HG02678 (cell line): ENCODE results near the gene ZDHHC11.
"Not testable (repeated sequence)": the region's sequence is repeated elsewhere in the genome, so short reads cannot be mapped to it uniquely, and the experiment has no call there.

ENCODE experiments used
- ATAC-seq: cut with Tn5 transposase; IDR thresholded peaks from one replicate; pipeline ENCODE4 v1.9.1; 2021; ENCODE audit warnings: mild to moderate bottlenecking, moderate library complexity; ENCODE audit not compliant: unreplicated experiment

ZDHHC11 gene

GRCh38 chr5:778967-779366 is 71.8 kb downstream of the ZDHHC11 start:
- not testable (repeated sequence) for ATAC-seq

- ATAC-seq: not testable (repeated sequence)
These were observed 72.4 kb downstream of the ZDHHC11 start for GRCh38 chr5:778421-778820.

- ATAC-seq: no peak
These were observed 73.0 kb downstream of the ZDHHC11 start for GRCh38 chr5:777756-778161.

GRCh38 chr5:776862-777711 is 73.7 kb downstream of the ZDHHC11 start:
- ATAC-seq: no peak

- ATAC-seq: no peak
These were observed 74.6 kb downstream of the ZDHHC11 start for GRCh38 chr5:775961-776861.

- not testable (repeated sequence) for ATAC-seq
These were observed 75.2 kb downstream of the ZDHHC11 start for GRCh38 chr5:775595-775960.

GRCh38 chr5:774854-775505 is 75.8 kb downstream of the ZDHHC11 start:
- not testable (repeated sequence) for ATAC-seq

- ATAC-seq: not testable (repeated sequence)
These were observed 76.5 kb downstream of the ZDHHC11 start for GRCh38 chr5:774304-774703.

GRCh38 chr5:773517-774264 is 77.1 kb downstream of the ZDHHC11 start:
- no peak for ATAC-seq

- not testable (repeated sequence) for ATAC-seq
These were observed 77.9 kb downstream of the ZDHHC11 start for GRCh38 chr5:772931-773330.

- not testable (repeated sequence) for ATAC-seq
These were observed 78.3 kb downstream of the ZDHHC11 start for GRCh38 chr5:772547-772890.

- ATAC-seq: not testable (repeated sequence)
These were observed 78.8 kb downstream of the ZDHHC11 start for GRCh38 chr5:771841-772546.

GRCh38 chr5:771087-771781 is 79.6 kb downstream of the ZDHHC11 start:
- not testable (repeated sequence) for ATAC-seq

GRCh38 chr5:770585-770984 is 80.2 kb downstream of the ZDHHC11 start:
- ATAC-seq: not testable (repeated sequence)

GRCh38 chr5:769485-770145 is 81.2 kb downstream of the ZDHHC11 start:
- ATAC-seq: not testable (repeated sequence)

GRCh38 chr5:766666-767431 is 83.9 kb downstream of the ZDHHC11 start:
- no peak for ATAC-seq

GRCh38 chr5:765948-766631 is 84.7 kb downstream of the ZDHHC11 start:
- ATAC-seq: no peak
